Kidney tubule cell (primary cell): ENCODE results near the gene IL1F10.

Source experiments
- DNase-seq: peaks from one replicate; pipeline ENCODE4 v3.0.0-alpha.2; 2018; ENCODE audit warnings: low spot score

Gene IL1F10

DNA sequence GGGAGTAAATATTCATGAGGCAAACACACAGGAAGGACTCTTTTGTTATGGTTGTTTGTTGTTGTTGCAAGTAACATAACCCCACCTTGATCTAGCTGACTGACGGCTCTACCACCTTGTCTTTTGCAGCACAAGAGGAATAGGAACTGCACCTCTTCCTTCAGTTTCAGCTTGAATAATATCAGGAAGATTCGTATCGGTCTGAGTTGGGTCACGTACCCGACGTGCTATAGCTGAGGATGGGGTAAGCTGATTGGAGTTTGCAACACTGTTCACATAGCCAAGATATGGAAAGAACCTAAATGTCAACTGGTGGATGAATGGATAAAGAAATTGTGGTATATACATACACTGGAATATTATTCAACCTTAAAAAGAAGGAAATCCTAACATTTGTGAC, 45.1 kb downstream of the IL1F10 start:
- DNase-seq = no peak

DNA sequence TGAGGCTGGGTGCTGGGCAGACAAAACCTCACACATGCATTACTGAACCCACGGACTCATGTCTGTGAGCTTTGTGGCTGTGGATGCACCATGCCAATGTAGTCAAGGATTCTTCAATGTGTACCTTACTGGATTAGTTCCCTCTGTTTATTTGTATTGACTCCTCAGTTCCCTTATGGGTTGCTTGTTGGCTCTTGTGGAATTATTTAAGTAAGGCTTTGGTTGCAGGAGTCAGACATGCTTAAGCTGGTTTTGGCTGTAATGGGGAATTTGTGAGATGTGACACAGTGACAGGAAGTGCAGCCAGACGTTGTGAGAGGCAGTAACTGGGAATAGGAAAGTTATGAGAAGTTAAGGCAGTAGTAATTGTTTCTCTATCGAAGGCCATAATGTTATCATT, 46.0 kb downstream of the IL1F10 start:
- DNase-seq = no peak

DNA sequence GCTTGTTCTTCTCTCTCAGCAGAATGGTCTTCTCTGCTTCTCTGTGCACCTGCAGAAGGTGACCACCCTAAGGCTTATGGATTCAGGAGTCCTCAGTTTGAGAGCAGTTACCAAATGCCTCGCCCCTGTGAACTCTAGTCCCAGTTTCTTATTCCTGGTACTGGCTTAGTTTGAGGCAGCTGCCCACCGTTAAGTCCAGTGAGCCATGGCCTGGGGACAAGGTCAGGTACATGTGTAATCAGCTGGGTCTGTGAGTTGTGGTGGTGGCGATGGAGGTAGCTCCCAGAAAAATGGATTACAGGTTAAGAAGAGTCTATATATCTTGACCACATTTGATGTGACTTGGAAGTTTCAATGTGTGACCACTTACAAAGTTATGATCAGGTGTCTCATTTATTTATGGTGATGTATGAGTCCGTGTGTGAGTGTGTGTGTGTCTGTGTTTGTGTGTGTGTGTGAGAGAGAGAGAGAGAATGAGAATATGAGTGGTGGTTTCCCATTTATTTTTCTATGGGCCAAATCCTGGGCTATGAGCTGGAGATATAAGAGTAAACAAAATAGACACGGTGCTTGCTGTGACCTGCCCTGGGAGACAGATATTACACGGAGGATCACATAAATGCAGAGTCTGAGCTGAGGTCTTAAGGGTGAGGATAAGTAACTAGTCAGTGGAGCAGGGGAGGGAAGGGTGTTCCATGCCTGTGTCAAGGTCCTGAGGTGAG, 46.6 kb downstream of the IL1F10 start:
- no peak for DNase-seq

DNA sequence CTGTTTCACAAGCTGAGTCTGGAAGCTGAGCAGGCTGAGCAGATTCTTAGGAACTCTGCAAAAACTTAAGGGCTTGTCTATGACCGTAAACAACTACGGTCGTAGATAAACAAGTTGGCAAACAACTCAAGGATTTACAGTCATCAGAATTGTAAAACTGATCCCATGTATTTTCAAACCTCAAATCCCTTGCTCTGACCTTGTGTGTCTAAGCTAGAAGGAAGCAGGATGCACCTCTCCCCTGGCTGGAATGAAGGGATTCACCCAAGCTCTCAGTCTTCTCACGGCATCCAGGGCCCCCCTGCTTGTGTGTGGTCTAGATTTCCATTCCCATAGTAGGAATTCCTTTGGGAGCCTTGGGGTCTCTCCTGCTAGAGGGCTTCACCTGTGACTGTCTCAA, 47.2 kb downstream of the IL1F10 start:
- DNase-seq = no peak

DNA sequence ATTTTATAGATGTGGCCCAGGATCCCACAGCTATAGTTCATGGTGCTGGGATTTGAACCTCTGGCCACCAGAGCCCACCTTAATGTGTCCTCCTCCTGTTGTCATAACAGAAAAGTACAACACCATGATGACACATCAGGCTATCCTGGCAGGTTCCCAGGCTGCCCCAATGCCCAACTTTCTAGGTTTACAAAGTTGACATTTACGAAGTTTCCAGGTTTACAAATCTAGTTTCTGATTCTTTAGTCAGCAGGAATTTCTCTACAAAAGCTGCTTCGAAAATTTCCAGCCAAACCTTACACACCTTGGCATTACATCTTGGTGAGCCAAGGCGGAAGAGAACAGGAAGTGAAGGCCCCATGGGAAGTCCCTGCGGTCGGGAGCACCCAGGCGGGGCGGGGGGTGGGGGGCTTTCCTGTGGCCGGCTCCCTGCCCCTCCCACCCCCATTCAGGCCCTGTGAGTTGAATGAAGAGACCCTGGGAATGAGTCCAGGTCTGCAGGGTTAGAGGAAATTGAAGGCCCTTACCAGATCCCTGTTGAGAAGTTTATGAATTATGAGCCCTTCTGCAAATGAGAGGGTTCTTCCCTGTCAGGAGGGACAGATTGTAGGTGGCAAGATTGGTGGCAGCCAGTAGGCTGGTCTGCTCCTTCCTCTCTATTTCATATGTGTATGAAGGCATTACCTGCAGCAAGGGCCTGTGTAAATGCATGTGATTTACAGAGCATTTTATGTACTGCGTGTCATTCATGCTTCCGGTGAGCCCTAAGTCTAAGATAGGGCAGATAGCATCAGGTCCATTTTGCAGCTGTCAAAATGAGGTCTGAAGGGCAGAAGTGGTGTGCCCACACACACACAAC, 48.6 kb downstream of the IL1F10 start:
- DNase-seq = peak; percentile 61

DNA sequence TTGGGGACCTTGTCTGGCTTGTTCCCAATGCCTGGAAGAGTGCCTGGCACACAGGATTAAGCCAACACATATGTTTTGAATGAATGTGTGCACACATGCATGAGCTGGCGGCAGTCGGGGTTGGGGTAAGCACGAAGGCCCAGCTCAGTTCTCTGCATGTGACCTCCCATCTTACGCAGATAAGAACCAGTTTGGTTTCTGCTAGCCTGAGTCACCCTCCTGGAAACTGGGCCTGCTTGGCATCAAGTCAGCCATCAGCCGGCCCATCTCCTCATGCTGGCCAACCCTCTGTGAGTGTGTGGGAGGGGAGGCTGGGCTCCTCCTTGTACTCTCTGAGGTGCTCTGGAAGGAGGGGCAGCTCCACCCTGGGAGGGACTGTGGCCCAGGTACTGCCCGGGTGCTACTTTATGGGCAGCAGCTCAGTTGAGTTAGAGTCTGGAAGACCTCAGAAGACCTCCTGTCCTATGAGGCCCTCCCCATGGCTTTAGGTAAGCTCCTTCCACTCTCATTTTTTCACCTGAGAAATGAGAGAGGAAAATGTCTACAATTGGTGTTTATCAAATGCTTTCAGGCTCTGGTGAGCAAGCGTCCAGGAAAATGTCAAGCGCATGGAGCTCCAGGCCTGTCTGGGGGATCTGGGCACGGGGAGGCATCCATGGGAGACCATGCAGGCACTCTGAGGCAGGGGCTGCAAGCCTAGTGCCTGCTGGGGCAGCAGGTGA, 49.9 kb downstream of the IL1F10 start:
- peak; percentile 68 for DNase-seq

DNA sequence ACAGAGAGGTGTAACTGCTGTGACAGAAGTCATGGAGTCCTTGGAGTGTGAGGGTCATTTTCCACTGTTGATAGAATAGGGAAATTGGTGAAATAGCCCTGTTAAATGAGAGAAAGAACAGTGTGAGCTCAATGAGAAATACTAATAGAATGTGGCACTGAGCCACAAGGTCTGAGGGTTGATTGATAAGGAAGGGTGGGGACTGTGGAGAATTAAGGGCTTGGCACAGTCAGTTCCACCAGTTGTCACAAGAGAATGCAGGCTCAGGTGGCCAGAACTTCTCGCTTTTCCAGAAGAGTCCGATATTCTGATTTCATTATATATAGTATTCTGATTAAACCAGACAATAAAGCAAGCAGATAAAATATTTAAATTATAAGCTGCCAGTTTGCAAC, 50.5 kb downstream of the IL1F10 start:
- DNase-seq = no peak

DNA sequence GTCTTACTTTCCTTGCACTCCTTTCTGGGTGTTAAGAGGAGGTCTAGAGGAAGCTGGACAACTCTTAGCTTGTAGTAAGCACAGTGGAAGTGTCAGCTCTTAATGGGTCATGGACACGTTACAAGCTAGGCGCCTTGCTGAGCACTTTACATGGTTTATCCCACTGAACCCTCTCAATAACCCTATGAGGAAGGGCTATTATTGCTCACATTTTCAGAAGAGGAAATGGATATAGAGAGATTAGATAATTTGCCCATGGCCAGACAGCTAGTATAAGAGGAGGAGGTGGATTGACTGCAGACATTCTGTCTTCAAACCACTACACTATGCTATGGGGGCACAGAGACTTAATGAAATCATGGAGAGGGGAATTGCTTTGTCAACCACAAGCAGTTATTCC, 51.3 kb downstream of the IL1F10 start:
- no peak for DNase-seq

DNA sequence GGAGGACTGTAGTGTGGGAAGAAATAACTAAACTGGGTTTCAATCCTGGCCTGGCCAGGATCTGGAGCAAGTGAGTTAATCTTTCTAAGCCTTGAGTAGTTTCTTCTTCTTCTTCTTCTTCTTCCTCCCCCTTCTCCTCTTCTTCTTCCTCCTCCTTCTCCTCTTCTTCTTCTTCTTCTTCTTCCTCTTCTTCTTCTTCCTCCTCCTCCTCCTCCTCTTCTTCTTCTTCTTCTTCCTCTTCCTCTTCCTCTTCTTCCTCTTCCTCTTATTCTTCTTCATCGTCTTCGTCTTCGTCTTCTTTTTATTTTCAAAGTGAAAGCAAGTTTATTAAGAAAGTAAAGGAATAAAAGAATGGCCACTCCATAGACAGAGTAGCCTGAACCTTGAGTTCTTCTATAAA, 53.1 kb downstream of the IL1F10 start:
- no peak for DNase-seq

DNA sequence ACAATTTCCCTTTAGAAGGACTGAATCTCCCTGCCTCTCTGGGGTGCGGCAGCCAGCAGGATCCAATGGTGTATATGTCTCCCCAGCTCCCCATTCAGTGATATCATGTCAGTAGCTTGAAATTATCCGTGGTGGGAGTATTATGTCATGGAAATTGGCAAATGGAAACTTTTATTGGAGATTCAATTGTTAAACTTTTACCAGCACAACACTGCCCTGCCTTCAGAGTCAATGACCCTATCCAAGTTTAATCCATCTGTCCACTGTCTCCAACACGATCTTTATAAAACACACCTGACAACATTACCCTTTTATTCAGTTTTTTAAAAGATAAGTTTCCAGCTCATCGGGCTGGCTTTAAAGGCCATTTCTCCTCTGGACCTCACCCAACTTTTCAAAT, 54.6 kb downstream of the IL1F10 start:
- DNase-seq = no peak

DNA sequence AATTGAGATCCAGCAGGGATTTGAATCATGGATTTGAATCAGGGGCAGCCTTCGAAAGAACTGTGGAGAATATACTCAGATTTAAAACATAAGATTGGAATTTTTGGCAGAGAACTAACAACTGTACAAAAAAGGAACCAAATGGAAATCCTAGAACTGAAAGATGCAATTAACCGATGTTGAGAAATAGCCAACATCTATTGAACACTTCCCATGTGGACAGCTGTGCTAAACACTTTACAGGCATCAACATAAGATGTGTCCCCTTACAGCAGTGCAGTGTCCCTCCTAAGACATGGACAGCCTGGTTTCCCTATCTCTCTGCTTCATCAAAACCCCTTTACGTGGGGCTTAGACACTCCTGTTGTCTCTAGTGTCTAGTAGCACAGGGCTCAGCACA, 56.0 kb downstream of the IL1F10 start:
- no peak for DNase-seq

DNA sequence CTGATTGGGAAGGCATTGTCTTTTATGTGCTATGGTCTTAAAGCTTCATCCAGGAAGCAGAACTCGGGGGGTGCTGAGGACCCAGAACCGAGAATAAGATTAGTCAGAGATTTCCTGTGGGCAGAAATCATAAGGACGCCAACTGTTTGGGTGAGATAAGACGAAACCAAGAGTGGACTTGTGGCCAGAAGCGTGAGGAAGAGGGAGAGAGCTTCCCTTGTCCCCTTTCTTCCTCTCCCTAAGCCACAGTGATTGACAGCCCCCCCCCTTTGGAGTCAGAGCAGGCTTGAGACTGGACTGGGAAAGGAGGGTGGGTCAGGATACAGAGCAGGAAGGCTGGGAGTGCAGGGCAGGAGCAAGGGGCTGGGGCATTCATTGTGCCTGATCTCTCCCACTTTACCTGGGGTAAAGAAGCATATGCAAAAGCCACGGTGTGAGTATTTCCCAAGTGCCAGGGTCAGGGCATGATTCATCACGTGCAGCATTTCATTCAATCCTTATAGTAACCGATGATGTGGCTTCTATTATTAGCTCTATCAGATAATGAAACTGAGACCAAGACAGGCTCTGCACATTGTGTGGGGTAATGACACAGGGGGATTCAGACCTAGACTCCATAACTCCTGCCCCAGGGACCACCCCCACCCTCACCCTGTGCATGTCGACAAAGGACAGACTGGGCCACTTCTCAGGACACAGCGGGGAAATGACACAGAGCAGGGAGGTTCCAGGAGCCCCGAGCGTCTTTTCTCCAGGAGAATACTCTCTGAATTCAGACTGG, 56.6 kb downstream of the IL1F10 start:
- peak; percentile 69 for DNase-seq
